Hematopoietic multipotent progenitor cell treated with erythropoietin and hydrocortisone succinate and interleukin-3 and kit ligand, for 8 days (in vitro differentiated cells): ENCODE results near the gene CABCOCO1.
A peak's percentile ranks its signal among the peaks of the same experiment; 100 is the strongest.

Experiments used
- DNase-seq: peaks from one replicate; pipeline ENCODE4 v3.0.0-alpha.2; 2015

Gene CABCOCO1

DNA sequence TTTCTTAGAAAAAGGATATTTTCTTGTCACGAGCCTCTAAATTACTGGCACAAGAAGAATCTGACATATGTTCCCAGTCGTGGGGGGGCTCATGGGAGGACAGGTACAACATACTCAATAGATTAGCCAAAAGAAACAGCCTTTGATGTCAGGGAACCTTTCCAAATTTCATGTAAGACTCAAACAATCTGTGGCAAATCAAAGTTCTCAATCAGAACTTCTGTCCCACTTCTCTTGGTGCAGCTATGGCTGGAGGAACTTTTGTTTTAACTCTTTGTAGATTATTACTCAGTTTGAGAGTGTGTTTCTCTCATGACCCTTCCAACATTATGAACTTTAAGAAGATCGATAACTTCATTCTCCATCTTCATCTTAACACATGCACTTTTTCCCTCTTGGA, 124.4 kb downstream of the CABCOCO1 start:
- DNase-seq: no peak

DNA sequence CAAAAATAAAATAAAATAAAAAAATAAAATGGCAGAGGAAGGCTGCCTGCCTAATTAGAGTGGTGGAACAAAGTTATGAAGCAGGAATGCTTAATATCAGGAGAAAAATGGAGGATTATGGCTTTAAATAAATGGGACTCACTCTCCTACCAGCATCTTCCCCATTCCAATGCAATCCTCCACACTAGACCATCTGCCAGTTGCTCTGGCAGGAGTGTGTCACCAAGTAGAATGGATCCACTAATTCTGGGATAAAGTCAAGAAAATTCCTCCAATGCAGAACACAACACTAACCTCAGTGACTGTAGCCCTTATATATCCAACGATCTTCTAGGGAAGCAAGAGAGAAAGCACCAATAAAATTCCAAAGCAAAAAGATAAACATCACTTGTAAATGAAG, 126.3 kb downstream of the CABCOCO1 start:
- no peak for DNase-seq

DNA sequence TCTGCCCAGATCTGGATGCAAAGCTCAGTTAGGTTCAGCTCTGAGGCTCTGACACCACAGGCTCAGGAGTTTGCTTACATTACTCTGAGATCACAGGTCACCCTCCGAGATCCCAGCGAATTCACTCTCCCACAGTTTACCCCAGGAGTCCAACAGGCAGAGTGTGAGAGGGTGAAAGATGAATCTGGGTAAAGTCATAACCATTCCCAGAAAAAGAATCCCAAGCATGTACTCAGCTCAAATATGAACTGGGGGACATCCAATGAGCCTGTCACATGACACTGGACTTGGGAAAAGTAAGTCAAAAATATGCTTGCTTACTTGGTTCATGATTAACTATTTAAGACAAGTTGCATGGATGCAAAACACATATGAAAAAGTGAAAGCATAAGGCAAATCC, 128.5 kb downstream of the CABCOCO1 start:
- DNase-seq: no peak

DNA sequence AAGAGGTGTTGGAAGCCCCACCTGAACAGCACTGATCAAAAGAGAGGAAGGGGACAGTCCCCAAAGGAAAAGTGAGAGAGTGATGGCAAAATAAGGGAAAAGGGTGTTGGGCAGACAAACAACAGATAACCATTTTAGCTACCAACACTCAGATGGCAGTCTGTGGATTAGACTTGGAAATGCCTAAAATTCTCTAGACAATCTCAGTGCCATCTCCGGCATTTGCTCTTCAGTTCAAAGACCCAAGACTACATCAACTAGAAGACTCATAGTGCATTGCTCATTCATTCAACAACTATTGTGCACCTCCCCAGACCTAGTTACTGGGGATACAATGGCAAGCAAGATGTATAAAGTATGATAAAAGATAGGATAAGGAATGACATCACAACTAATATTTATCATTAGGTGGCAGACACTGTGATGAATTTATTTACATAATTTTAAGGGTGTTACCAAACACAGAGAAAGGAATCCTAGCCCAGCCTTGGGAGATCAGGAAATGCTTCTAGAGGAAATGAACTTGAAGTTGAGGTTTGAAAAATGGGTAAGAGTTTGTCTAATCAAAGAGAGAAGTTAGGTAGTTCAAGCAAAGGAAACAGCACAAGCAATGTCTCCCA, 129.5 kb downstream of the CABCOCO1 start:
- peak; percentile 26 for DNase-seq

DNA sequence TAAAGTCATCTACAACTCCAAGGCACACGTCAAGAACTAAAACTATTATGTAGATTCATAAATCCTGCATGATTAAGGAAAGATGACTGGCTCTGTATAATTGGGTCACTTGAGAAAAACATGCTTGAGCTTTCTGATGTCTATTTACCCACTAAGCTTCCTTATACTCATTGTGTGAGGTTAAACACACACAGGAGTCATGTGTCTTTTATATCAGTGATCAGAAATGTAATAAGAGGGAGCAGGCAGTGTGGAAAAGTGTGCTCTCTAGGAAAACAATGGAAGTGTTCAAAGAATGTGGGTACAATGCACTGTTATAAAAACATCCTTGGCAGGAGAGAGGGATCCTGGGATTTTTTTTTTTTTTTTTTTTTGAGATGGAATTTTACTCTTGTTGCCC, 130.2 kb downstream of the CABCOCO1 start:
- no peak for DNase-seq

DNA sequence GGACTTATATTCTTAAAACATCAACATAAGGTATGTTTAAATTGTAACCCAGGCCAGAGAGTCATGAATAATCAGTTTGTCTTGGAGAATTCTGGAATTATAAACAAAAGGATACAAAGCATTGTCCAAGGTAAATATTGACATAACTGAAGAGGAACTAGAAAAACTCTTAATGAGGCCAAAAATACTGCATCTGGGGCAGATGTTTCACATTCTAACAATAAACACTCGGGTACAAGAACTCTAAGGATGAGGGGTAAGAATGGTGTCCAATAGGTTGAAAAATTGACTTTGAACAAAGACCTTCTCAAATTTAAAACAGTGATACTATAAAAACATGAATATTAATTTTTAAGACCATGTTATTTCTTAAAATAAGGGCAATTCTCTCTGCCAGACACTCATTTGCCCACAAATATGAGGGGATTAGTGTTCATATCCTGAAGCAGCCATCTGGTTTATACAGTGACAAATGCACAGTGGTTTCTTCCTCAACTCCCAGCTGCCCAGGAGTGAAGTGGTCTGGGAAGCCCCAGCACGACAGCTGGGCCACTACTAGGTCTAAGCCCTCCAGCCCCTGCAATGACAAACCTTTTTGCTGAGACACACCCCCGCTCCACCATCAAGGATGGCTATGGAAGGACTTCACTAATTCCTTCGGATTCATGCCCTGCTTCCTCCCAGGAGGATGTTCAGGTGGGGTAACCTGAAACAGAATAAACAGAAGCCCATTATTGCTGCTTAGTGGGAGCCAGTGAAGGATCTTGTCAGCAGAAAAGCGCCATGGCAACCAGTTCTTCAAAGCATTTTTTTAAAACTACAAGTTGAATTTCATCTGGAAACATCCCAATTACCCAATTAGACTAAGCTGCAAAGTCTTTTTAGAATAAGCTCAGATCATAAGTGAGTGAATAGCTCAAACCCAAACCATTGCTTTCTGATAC, 131.3 kb downstream of the CABCOCO1 start:
- no peak for DNase-seq

DNA sequence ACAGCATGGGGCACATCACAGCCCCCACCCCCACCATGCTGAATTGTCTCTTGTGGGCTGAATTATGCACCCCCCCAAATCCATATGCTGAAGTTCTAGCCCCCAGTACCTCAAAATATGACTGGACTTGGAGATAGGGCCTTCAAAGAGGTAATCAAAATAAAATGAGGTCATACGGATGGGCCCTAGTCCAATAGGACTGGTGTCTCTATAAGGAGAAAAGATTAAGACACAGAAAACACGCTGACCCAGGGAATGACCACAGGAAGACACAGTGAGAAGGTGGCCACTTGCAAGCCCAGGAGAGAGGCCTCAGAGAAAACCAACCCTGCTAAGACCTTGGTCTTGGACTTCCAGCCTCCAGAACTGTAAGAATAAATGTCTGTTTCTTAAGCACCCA, 132.4 kb downstream of the CABCOCO1 start:
- DNase-seq: no peak

DNA sequence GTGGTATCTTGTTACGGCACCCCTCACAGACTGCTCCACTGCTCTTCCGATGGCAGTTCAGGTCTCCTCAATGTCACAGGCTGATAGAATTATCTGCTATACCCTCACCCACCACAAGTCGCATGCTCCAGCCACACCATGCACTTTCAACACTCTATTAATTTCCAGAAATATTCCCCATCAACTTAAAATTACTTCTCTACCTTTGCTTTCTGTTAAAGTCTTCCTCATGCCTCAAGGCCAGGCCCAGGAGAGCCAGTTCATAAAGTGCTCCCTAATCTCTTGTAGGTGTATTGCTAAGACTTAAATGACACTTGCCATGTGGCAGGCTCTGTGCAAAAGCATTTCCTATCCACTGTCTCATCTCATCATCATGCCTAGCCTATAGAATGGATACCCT, 132.8 kb downstream of the CABCOCO1 start:
- DNase-seq: peak; percentile 24

DNA sequence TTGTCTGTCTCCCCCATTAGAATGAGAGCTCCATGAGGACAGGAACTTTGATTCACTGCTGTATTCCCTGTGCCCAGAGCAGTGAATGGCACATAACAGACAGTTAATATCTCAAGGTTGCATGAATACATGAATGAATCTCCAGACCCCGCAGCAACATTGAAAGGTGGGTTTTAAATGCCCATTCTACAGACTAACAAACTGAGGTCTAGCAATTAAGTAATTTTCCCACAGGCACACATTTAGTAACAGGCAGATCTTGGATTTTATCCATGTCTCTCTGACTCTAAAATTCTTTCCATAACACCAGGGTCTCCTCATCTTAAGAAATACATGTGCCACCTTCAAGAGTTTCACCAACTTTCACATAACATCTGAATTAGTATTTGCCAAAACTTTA, 134.1 kb downstream of the CABCOCO1 start:
- DNase-seq: no peak

DNA sequence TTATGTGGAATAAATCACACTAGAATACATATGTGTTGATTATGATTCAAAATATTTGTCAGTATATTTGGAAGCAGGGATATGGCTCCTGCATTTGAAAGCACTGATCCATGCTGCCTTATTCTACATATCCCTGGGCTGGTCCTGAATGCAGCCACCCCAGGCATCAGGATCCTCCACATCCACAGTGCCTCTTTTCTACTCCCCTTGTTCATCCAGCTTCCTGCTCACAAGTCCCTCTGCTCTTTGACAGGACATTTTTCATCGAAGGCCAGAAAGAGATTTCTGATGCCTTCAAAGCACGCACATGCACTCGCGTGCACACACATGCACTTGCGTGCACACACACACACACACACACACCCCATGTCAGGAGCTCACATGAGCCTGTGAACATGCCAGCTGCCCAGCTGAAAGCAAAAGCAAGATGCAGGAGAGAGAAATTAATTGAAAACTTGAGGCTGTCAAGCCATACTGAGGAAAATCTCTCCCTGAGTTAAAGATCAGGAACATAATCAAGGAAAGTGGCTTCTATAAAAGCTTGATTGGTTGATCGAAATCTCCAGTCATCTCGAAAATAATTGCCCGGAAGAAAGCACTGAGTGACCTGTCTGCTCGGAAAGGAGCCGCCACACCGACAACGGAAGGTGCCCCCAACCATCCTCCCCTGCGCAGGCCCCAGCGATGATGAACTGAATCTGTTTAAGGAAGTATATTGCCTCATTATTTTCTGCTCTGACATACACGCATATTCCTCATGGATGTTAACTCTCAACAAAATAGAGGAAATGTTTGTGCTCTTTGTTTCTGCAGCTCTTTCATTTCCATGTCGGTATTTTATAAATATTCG, 134.8 kb downstream of the CABCOCO1 start:
- no peak for DNase-seq

DNA sequence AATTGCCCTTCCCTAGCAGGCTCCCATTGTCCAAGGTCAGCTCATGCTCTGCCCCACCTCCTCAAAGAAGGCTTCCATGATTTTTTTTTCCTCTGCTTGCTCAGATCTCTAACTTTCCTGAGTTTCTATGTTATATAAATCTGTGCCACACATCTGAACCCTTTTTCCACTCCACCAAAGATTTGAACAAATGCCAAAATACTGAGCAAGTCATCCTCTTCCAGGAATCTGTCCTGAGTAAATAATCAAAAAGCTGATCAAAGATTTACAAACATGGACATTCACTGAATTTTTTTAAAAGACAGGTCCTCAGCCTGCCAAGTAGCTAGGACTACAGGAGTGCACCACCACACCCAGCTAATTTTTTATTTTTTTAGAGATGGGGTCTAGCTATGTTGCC, 136.0 kb downstream of the CABCOCO1 start:
- no peak for DNase-seq

DNA sequence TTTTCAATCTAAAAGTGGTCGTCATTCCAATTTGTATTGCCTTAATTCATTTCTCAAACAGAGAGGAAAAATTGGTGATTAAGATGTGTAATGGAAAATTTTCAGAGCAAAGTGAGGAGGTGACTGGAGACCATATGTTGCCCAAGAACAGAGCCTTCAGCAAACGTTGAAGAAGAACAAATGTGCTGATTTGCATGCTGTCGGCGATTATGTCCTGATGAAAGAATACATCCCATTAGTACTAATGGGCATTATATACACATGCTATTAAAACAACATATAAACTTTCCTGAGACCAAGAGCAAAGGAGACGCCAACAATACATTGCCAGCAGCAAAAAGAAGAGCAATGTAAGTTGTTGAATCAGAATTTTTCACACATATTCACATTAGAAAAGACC, 138.8 kb downstream of the CABCOCO1 start:
- DNase-seq: no peak

DNA sequence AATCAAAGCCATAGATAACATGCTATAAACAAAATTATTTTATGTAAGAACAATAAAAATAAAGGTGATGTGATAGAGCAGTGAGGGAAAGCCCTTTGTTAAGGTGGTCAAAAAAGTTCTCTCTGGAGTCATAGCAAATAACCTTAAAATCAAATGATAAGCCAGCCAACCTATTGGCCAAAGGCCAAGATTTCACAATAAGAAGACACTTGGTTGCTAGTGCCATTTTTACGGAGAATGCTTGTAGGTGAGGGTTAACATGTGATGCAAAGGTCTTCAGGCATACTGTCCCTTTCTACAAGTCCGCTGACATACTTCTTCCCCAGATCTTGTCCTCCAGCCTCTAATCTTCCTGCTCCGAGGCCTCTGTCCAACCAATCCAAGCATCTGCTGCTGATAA, 140.5 kb downstream of the CABCOCO1 start:
- no peak for DNase-seq

DNA sequence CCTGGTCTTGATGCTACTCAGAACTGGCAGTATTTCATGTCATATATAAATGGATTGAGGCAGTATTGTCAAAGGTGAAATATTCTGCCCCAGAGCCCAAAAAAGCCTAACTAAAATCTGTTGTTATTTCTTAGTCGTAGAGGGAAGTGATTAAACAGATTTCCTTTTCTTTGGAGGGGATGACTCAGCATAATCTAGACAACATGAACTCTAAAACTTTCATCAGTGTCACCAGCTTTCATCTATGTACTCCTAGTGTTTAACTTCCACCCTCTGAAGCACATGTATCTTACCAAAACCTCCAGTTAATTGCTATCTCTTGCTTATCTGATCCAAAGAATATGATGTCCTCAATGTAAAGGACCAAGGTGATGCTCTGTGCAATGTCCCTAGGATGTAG, 141.7 kb downstream of the CABCOCO1 start:
- no peak for DNase-seq

DNA sequence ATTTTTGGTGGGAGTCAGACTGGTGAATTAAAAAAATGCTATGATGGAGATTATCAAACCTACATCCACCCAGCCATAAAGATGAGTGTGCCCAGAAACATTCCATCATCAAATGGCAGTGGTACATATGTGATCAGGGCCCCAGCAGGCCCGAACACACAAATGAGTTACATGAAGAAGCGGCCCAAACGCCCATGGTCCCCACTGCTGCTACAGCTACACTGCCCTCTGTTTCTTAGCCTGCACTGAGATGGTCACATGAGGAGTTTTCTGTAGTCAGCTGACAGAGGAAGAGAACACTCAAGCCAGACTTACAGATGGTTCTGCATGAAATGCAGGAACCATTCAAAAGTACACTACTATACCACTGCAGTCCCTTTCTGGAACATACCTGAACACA, 142.4 kb downstream of the CABCOCO1 start:
- DNase-seq: no peak

DNA sequence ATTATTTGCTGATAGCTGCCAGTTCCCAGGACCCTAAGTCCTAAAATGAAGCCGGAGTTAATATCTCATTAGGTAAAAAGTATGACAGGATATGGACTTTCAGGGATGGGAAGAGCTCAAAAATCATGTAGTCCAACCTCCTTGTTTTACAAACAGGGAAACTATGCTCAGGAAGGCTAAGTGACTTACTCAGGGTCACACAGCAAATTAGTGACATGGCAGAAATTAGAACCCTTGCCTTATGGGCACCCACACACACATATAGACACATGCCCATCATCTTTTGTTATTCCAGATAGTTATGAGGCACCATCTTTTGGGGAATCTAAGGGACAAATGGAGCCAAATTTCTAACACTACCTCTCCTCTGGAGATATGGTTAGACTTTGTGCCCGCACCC, 147.5 kb downstream of the CABCOCO1 start:
- no peak for DNase-seq

DNA sequence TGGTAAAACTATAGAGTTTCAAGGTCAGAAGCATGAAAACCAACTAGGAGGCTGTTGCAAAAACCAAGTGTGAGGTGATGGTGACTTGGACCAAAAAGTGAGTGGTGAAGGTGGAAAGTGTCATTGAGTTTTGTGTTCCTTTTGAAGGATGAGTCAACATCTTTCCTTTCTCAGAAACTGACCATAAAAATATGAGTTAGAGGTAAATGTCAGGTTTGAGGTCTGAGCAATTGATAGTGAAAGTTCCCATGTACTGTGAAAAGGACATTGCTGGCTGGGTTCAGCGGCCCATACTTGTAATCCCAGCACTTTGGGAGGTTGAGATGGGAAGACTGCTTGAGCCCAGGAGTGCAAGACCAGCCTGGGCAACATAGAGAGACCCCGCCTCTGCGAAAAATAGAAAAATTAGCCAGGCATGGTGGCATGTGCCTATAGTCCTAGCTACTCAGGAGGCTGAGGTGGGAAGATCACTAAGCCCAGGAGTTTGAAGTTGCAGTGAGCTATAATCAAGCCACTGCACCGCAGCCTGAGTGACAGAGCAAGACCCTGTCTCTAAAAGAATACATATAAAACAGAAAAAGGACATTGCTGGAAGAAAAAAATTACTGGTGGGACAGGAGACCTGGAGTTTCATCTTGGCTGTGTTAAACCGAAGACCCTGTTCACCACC, 149.5 kb downstream of the CABCOCO1 start:
- no peak for DNase-seq

DNA sequence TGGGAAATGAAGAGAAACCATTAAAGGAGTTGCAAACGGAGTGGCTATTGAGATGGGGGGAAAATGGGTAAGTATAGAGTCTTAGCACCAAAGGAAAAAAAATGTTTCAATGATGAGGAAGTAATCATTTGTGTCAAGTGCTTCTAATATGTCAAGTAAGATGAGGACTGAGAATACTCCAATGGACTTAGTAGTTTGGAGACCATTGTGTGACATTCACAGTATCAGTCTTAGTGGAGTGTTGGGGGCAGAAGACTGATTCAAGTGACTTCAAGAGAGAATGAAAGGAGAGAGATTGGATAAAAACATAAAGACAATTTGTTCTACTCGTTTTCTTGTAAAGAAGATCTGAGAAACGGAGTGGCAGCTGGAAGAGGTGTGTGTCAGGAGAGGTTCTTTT, 150.2 kb downstream of the CABCOCO1 start:
- no peak for DNase-seq

DNA sequence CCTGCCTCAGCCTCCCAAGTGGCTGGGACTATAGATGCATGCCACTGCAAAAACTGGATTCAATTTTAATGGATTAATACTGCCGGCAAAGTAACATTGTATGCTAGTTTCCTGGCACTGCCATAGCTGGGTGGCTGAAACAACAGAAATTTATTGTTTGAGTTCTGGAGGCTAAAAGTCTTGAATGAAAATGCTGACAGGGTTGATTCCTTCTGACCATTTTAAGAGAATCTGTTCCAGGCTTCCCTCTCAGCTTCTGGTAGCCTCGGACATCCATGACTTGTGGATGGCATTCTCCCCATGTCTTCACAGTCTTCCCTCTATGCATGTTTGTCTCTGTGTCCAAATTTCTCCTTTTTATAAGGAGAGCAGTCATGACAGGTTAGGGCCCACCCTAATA, 151.4 kb downstream of the CABCOCO1 start:
- DNase-seq: no peak

DNA sequence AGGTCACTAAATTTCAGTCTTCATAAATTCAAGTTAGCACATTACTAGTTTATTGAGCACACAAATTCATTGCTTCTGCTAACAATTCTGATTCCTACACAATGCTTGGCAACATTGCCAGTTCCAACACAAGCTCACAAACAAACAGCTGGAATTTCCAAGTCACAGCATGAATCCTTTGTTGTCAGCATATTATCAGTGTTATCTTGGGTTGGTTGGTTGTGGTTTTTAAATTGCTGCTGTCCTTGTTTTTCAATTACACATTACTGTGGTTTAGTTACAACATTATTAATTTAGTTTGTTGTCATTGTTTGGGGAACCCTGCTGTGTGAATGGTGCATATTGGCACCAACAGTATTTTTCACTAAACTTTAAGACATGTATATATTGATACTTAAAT, 152.8 kb downstream of the CABCOCO1 start:
- peak; percentile 9 for DNase-seq
